ENCODE measurements around the gene VDR.

The VDR gene

DNA sequence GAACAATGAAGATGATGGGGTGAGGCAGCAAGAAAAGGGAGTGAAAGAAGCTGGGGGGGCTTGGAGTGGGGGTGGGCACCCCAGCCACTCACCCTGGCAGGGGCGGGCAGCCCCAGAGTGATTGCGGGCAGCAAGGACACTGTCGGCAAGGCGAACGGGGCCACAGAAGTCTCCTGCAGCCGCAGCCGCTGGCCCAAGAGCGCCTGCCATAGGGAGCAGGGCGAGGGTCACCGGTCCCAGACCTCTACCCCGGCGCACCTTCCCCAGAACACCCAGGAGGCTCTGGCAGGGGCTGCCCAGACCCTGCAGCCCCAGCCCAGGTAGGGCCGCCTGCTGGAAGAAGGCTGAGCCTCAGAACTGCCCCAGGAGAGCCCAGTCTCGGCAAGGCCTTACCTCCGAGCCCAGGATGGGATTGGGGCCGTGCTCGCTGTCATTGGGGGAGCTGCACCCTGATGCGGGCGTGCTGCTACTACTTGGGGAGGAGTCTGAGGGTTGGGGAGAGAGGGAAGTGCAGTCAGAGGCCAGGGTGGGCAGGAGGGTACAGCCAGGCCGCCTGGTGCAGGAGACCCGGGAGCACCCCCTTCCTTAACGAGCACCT is 108.9 kb downstream of the VDR start:
- no peak for DNase-seq (ENCODE audit: low read depth in 2 of 2)

DNA sequence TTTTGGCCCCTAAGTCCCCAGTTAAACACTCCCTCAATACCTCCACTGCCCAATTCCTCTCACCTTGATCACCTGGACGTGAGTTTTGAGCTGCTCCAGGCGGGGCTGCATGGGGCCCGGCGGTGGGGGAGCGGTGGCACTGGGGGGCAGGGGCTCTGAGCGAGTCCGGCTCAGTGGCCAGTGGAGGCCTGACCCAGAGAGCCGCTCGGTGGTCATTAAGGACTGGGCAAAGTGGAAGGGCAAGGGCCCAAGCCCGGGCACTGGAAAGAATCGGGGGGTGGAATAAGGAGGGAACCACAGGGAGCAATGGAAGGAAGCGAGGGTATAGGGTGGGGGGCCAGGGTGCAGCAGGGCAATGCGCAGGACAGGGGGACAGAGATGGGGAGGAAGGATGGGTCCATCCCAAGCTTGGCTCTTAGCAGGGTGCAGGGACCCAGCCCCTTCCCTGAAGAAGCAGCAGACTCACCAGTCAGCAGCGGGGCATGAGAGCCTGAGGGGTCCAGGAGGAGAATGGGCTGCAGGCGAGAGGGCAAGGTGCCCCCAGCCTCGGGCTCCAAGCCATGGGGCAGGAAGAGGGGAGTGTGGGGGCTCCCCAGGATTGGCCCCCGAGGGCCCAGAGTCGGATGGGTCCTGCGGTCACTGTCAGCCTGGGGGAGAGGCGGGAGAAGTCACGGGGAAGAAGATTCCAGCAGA is 109.5 kb downstream of the VDR start:
- DNase-seq (ENCODE audit: low read depth in 2 of 2), result no peak

DNA sequence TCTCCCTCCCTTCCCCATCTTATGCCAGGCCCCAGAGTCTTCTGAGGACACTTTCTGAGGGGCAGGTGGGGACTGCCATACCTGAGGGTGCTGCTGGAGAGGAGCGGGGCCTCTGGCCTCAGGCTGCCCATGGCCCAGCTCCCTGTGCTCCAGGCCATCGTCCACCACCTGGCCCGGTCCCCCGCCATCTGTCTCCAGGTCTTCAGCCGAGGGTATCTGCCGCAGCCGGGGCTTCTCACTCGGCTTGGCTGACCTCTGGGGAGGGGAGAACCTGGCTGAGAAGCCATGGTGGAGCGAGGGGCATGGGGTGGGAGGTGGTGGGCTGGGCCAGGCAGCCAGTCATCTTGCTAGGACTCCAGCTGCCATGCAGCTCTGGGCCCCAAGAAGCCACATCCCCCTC is 110.1 kb downstream of the VDR start:
- DNase-seq (ENCODE audit: low read depth in 2 of 2), result no peak

DNA sequence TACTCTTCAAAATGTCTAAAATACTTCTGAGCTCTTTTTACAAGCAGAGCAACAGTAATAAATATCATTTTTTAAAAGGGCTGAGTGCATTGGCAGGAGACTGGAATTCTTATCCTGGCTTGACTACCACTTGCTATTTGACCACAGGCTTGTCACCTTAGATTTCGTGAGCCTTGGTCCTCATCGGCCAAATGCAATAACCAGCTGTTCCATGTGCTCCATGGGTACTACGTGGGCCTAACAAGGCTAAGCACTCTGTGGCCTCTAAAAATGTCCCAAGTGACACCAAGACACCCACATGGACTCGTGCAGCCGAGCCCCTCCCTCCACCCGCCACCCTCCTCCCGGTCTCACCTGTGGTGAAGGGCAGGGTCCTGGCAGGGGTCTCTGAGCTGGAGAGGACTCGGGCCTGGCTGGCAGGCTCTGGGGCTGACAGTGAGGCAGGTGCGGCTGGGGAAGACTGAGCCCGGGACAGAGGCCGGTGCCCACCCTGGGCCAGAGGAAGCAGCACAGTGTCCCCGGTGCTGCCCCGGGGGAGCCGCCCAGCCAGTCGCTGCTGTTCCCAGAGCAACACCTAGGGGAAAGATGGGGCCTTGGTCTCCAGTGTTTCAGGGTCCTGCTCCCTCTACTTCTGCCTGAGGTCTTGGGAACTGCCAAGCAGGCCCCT is 111.6 kb downstream of the VDR start:
- DNase-seq (ENCODE audit: low read depth in 2 of 2), result no peak

DNA sequence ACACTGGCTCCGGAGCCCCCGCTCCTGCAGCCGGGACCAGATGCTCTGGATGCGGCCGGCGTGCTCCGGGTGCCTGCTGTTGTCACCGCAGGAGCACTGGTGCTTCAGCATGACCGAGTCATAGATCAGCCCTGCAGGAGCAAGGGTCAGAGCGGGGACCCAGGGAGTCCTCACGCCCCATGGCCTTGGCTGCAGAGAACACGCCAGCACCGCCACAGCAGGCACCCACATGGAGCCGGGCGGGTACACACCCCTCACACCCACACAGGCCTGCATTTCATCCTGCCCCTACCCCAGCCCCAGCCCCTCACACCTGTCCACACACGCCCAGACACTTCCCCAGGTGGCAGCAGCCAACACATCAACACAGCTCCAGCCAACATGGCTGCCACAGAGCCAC is 112.9 kb downstream of the VDR start:
- no peak for DNase-seq (ENCODE audit: low read depth in 2 of 2)
